HepG2 (cell line): ENCODE results near the gene LURAP1L. TPM values are rescaled to one million over a fixed set of nuclear protein-coding genes. Genes with fewer than 3 reads are reported as not detected.

Source experiments
- ATAC-seq: fragments of 200-7000 bp; cut with Tn5 transposase; 3 replicates; pipeline ENCODE4 v1.9.1; 2020; ENCODE audit warnings: mild to moderate bottlenecking, moderate library complexity
- BruUV-seq: library from RNA; stranded (reverse); fragments of 400-500 nt; replicated peaks from 2 replicates; lab custom pipeline; 2021; lab: Mats Ljungman, UMichigan
- CTCF ChIA-PET: fragments of 300-600 bp; formaldehyde crosslinking; extraction: SDS; loops from one replicate; lab custom pipeline; 2021; ENCODE audit warnings: low total read pairs, inconsistent platforms, low intra/inter-chr PET ratio; lab: Yijun Ruan, JAX
- POLR2A ChIA-PET: fragments of 350-600 bp; sonication (Branson Sonifier 250); formaldehyde crosslinking; loops from one replicate; lab custom pipeline; 2020; ENCODE audit warnings: antibody characterized with exemption, inconsistent platforms; lab: Yijun Ruan, JAX
- DNase-seq: peaks from one replicate; pipeline ENCODE4 v3.0.0-alpha.2; 2015; ENCODE audit warnings: low spot score
- FAIRE-seq: peaks from 3 replicates; lab custom pipeline; 2011; peaks lifted over from hg19 to GRCh38; lab: Jason Lieb, UNC
- H2AFZ ChIP-seq: one replicate; pipeline ENCODE4 v1.6.1; 2011; ENCODE audit warnings: low read length, inconsistent platforms
- H3K27ac ChIP-seq: fragments of 300-600 bp; 3 replicates; pipeline ENCODE4 v1.8.0; 2011; ENCODE audit warnings: mixed run types, mild to moderate bottlenecking, mixed read lengths, low read length, inconsistent platforms; ENCODE audit not compliant: insufficient read depth; ENCODE audit errors: extremely low read length
- H3K27me3 ChIP-seq, 2 experiments: fragments of 200-600 bp in 1 of 2; 2 replicates in 1 of 2; 3 replicates in 1 of 2; pipeline versions ENCODE4 v1.6.0 to v1.8.0; 2011; ENCODE audit warnings: low read length in 2 of 2, mild to moderate bottlenecking in 2 of 2, moderate library complexity in 2 of 2, inconsistent platforms in 1 of 2; ENCODE audit not compliant: insufficient read depth in 2 of 2, control insufficient read depth in 1 of 2
- H3K36me3 ChIP-seq, 2 experiments: fragments of 200-600 bp in 1 of 2; replicated peaks in 1 of 2; 2 replicates in 1 of 2; 3 replicates in 1 of 2; pipeline versions ENCODE4 v1.5.1 to v1.8.0; 2011; ENCODE audit warnings: low read length in 2 of 2, inconsistent platforms in 1 of 2; ENCODE audit not compliant: insufficient read depth in 2 of 2, control insufficient read depth in 1 of 2
- H3K4me1 ChIP-seq: 2 replicates; pipeline ENCODE4 v1.5.1; 2012; ENCODE audit warnings: low read length, inconsistent platforms; ENCODE audit not compliant: insufficient read depth
- H3K4me2 ChIP-seq: 2 replicates; pipeline ENCODE4 v1.6.0; 2011; ENCODE audit warnings: low read depth, low read length, inconsistent platforms
- H3K4me3 ChIP-seq, 3 experiments: fragments of 200-600 bp in 1 of 3; sonication (generic), shearing (Covaris generic) in 1 of 3; replicated peaks in 1 of 3; 2 replicates each; pipeline ENCODE4 v1.5.1; 2011 to 2016; ENCODE audit warnings: low read length in 3 of 3, inconsistent platforms in 2 of 3, low read depth in 2 of 3, mild to moderate bottlenecking in 2 of 3, control low read depth in 1 of 3, mixed read lengths in 1 of 3; ENCODE audit not compliant: insufficient read depth in 1 of 3
- H3K79me2 ChIP-seq: one replicate; pipeline ENCODE4 v1.6.1; 2011; ENCODE audit warnings: low read length, inconsistent platforms; ENCODE audit not compliant: insufficient read depth
- H3K9ac ChIP-seq: 2 replicates; pipeline ENCODE4 v1.6.0; 2011; ENCODE audit warnings: mild to moderate bottlenecking, low read depth, low read length, inconsistent platforms; ENCODE audit not compliant: insufficient read depth
- H3K9me3 ChIP-seq: 2 replicates; pipeline ENCODE4 v1.5.1; 2012; ENCODE audit warnings: mild to moderate bottlenecking, low read length
- H4K20me1 ChIP-seq: 2 replicates; pipeline ENCODE4 v1.6.0; 2011; ENCODE audit warnings: inconsistent platforms, mild to moderate bottlenecking, low read length, moderate library complexity; ENCODE audit not compliant: insufficient read depth
- JUND ChIP-seq: sonication (generic); formaldehyde crosslinking; IDR thresholded peaks from 2 replicates; pipeline ENCODE4 v1.8.0; 2022; ENCODE audit warnings: mild to moderate bottlenecking, missing genetic modification reagents
- KDM4B ChIP-seq: sonication (generic); formaldehyde crosslinking; IDR thresholded peaks from 2 replicates; pipeline ENCODE4 v1.4.0; 2020; ENCODE audit warnings: missing genetic modification reagents
- TCF7 ChIP-seq: sonication (generic); IDR thresholded peaks from 2 replicates; pipeline ENCODE4 v1.6.1; 2016; ENCODE audit warnings: antibody characterized with exemption, low read depth
- ZNF615 ChIP-seq: sonication (generic); formaldehyde crosslinking; IDR thresholded peaks from 2 replicates; pipeline ENCODE4 v1.5.0; 2020; ENCODE audit warnings: mild to moderate bottlenecking, missing genetic modification reagents, borderline replicate concordance
- ZNF652 ChIP-seq: IDR thresholded peaks from 2 replicates; pipeline ENCODE4 v1.6.1; 2016; ENCODE audit warnings: low read depth, borderline replicate concordance
- WGBS: methylation state at CpG from one replicate; pipeline ENCODE4 v1.1.6; 2017; ENCODE audit warnings: low lambda C conversion rate; 5-methylcytosine and 5-hydroxymethylcytosine counted together
- in situ Hi-C: cut with HindIII; loops from 2 replicates; pipeline ENCODE4 v1.10.0; 2017; ENCODE audit warnings: low pct_unique_long_range_greater_than_20kb; ENCODE audit not compliant: extremely low pct_ligation_motif_present
- intact Hi-C: fragments of 100-400 bp; cut with micrococcal nuclease; formaldehyde crosslinking; loops from one replicate; pipeline ENCODE4 v1.10.0; 2022; ENCODE audit not compliant: unreplicated experiment
- polyA plus RNA-seq, 8 experiments: library from polyadenylated mRNA; depleted of rRNA in 3 of 8; stranded (reverse) in 7 of 8; unstranded in 1 of 8; fragments of >200 nt; fragmentation: Illumina TruSeq in 4 of 8; extraction: Trizol in 4 of 8; gene quantifications; 2 replicates each; pipeline versions ENCODE4 v1.2.1 to v1.2.3, GENCODE V29; 2011 to 2016; ENCODE audit warnings: low read depth in 4 of 8, missing spikeins in 1 of 8, mixed read lengths in 1 of 8; ENCODE audit not compliant: insufficient read depth in 1 of 8
- total RNA-seq, 5 experiments: library from RNA; depleted of rRNA; stranded (reverse); fragments of >200 nt; fragmentation: Illumina TruSeq; extraction: Trizol; gene quantifications; 2 replicates each; pipeline ENCODE4 v1.2.3, GENCODE V29; 2016; ENCODE audit warnings: low read depth in 1 of 5
- TF ChIP-seq, protein P1 (sequence below): IDR thresholded peaks from 2 replicates; pipeline ENCODE4 v1.6.1; 2016; ENCODE audit warnings: low read depth
- TF ChIP-seq, protein P2 (sequence below): sonication (generic); formaldehyde crosslinking; IDR thresholded peaks from 2 replicates; pipeline ENCODE4 v1.4.0; 2020; ENCODE audit warnings: mild to moderate bottlenecking, missing genetic modification reagents

The LURAP1L gene
- total and polyA plus RNA-seq, 2 of the 13 experiments (the other 11 are each of a cell fraction or from before 2014, with no cell fraction given): 6.7 to 16.6 TPM

DNA sequence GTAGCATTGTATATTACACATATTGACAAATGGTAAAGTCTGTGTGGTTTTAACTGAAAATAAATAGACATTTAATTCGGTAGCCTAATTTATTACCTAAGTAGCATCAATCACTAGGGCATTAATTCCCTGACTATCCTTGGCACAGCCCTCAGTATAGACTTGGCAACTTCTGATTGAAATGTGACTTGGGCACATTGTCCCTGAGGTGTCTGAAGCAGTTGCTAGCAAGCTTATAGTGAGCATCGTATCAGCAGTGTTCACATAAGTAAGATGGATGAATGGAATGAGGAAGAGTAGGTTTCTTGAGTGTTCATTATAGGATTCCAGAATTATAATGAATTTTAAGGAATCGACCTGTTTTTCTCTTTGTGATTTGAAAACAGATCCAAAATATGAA is 16.1 kb downstream of the LURAP1L start:
- Histone ChIP-seq H3K27ac (no peak overlapping the region), H3K9ac (no peak overlapping the region), H3K36me3 (no peaks in the 10 kb centered on the region), H4K20me1 (no peaks in the 10 kb centered on the region), H3K9me3 (no peaks in the 10 kb centered on the region), H2AFZ (no peak overlapping the region), H3K4me1 (peaks cover 27% of the 10 kb centered on the region), H3K4me3 (no peak overlapping the region), H3K4me2 (no peak overlapping the region), H3K27me3 (no peaks in the 10 kb centered on the region), H3K79me2 (peaks cover 28% of the 10 kb centered on the region)
- in situ Hi-C loops (no loop called here), intact Hi-C loops (no loop called here)
- 77% methylated on average over 3 of the region's 3 CpGs for WGBS
- BruUV-seq: no TSS peak
- no peak for DNase-seq
- no peak for FAIRE-seq
- no peak for TF ChIP-seq KDM4B (CRISPR knock-in tag)
- TF ChIP-seq JUND (CRISPR knock-in tag): no peak
- ChIA-PET CTCF (no interaction called here), POLR2A (interaction anchor here (1.8 kb wide), 1 partner anchor 14 kb away, joined by 8 read pairs; no protein-coding TSS in a partner anchor)
- ATAC-seq: no peak

DNA sequence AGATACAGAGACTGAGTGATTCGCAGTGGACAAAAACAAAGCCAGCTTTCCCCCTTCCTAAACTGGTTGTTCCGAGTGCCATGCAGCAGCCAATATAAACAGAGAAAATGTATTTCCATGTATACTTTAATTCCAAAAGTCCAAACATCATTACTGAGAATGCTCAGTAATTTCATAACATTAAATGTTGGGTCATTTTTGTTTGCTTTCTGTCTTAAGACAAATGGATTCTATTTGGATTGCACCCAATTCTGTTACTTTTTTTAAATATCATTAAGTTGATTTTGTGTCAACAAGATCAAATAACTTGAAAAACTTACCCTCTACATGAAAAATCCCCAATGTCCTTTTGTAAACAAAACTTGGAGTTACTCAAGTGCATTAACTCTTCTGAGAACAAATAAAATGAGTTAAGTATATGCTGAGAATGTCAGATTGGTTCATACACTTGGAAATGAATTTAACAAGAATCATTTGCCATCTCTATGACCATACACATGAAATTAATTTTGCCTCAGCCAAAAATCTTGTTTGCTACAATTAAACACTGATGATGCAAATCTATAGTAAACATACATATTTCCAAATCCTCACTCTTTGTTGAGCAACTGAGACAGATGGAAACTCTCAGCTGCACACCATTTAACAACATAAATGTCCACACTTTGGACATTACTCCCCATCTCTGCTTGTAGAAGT is 19.4 kb downstream of the LURAP1L start:
- Histone ChIP-seq H3K4me1 (peaks cover 27% of the 10 kb centered on the region), H3K9ac (no peak overlapping the region), H3K27ac (peak overlapping the region; percentile 19), H3K36me3 (no peaks in the 10 kb centered on the region), H2AFZ (no peak overlapping the region), H3K27me3 (no peaks in the 10 kb centered on the region), H4K20me1 (no peaks in the 10 kb centered on the region), H3K9me3 (no peaks in the 10 kb centered on the region), H3K4me3 (no peak overlapping the region), H3K79me2 (peaks cover 12% of the 10 kb centered on the region), H3K4me2 (no peak overlapping the region)
- in situ Hi-C loops: no loop called here
- ATAC-seq (peak; percentile 73), DNase-seq (peak; percentile 35), FAIRE-seq (peak; percentile 54)
- WGBS: 79% methylated on average over 2 of the region's 2 CpGs
- intact Hi-C loops: loop anchor here (2.0 kb wide), 1 partner anchor 15 kb away; no protein-coding TSS in a partner anchor
- no TSS peak for BruUV-seq
- POLR2A ChIA-PET: interaction anchor here (0.9 to 2.8 kb wide), 4 partner anchors 9 to 23 kb away, joined by 3 to 11 read pairs (median 8); no protein-coding TSS in a partner anchor
- CTCF ChIA-PET: no interaction called here
- TF ChIP-seq TCF7 (no peak), ZNF652 (CRISPR knock-in tag) (peak; percentile 74), ZNF615 (CRISPR knock-in tag) (no peak)
- TF ChIP-seq, protein P1, sequence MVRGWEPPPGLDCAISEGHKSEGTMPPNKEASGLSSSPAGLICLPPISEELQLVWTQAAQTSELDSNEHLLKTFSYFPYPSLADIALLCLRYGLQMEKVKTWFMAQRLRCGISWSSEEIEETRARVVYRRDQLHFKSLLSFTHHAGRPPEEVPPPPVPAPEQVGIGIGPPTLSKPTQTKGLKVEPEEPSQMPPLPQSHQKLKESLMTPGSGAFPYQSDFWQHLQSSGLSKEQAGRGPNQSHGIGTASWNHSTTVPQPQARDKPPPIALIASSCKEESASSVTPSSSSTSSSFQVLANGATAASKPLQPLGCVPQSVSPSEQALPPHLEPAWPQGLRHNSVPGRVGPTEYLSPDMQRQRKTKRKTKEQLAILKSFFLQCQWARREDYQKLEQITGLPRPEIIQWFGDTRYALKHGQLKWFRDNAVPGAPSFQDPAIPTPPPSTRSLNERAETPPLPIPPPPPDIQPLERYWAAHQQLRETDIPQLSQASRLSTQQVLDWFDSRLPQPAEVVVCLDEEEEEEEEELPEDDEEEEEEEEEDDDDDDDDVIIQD (CRISPR knock-in tag): no peak
- TF ChIP-seq, protein P2, sequence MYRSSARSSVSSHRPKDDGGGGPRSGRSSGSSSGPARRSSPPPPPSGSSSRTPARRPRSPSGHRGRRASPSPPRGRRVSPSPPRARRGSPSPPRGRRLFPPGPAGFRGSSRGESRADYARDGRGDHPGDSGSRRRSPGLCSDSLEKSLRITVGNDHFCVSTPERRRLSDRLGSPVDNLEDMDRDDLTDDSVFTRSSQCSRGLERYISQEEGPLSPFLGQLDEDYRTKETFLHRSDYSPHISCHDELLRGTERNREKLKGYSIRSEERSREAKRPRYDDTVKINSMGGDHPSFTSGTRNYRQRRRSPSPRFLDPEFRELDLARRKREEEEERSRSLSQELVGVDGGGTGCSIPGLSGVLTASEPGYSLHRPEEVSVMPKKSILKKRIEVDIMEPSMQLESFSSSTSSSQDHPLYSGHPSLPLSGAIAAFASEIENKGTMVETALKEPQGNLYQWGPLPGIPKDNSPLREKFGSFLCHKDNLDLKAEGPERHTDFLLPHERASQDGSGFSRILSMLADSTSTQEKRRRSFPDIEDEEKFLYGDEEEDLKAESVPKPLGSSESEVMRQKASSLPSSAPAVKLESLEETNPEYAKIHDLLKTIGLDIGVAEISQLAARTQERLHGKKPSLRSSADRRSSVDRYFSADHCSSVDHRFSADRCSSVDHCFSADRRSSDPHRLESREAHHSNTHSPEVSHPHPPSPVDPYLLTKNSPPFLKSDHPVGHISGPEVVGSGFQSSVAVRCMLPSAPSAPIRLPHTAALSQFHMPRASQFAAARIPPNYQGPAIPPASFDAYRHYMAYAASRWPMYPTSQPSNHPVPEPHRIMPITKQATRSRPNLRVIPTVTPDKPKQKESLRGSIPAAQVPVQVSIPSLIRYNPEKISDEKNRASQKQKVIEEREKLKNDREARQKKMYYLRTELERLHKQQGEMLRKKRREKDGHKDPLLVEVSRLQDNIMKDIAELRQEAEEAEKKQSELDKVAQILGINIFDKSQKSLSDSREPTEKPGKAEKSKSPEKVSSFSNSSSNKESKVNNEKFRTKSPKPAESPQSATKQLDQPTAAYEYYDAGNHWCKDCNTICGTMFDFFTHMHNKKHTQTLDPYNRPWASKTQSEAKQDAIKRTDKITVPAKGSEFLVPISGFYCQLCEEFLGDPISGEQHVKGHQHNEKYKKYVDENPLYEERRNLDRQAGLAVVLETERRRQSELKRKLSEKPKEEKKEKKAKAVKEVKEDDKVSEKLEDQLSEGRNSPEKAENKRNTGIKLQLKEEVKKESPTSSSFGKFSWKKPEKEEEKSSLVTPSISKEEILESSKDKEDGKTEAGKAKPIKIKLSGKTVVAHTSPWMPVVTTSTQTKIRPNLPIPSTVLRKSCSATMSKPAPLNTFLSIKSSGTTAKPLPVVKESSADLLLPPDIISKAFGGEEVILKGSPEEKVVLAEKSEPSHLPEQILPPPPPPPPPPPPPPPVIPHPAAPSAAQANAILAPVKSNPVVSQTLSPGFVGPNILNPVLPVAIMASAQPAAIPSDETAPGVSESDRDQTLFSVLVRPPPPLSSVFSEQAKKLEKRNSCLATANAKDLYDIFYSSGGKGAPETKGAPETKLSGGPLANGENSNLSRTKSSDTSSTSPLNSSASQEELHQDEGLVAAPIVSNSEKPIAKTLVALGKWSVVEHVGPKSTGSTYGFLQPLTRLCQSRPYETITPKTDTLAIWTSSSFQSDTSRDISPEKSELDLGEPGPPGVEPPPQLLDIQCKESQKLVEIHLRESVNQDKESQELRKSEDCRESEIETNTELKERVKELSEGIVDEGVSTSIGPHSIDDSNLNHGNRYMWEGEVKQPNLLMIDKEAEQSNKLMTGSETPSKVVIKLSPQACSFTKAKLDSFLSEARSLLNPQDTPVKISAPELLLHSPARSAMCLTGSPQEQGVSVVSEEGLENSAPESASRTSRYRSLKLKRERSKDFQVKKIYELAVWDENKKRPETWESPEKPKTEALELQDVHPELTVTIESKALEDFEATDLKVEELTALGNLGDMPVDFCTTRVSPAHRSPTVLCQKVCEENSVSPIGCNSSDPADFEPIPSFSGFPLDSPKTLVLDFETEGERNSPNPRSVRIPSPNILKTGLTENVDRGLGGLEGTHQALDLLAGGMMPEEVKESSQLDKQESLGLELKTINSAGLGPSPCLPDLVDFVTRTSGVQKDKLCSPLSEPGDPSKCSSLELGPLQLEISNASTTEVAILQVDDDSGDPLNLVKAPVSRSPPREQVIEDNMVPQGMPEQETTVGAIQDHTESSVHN: no peak
